Panc1 (cell line): ENCODE data around the gene GRIK3. TPM values are rescaled to one million over a fixed set of nuclear protein-coding genes. Genes with fewer than 3 reads are reported as not detected.

Source experiments
- ATAC-seq: fragments of 200-7000 bp; cut with Tn5 transposase; 2 replicates; pipeline ENCODE4 v1.9.1; 2020; ENCODE audit warnings: mild to moderate bottlenecking, moderate library complexity
- Bru-seq: library from RNA; stranded (reverse); fragments of 400-500 nt; gene quantifications from one replicate; lab custom pipeline; 2021; lab: Mats Ljungman, UMichigan
- BruChase-seq, 2 experiments: library from RNA; stranded (reverse); fragments of 400-500 nt; gene quantifications; one replicate each; lab custom pipeline; 2021; lab: Mats Ljungman, UMichigan
- BruUV-seq: library from RNA; stranded (reverse); fragments of 400-500 nt; replicated peaks from 2 replicates; lab custom pipeline; 2021; lab: Mats Ljungman, UMichigan
- CTCF ChIA-PET: fragments of 300-600 bp; sonication (Branson Sonifier 250); formaldehyde crosslinking; loops from one replicate; lab custom pipeline; 2022; ENCODE audit warnings: antibody characterized with exemption; lab: Charles Lee
- POLR2A ChIA-PET: fragments of 300-600 bp; sonication (Branson Sonifier 250); formaldehyde crosslinking; loops from one replicate; lab custom pipeline; 2022; ENCODE audit warnings: antibody characterized with exemption; lab: Charles Lee
- DNase-seq: peaks from one replicate; pipeline ENCODE4 v3.0.0-alpha.2; 2010; ENCODE audit warnings: low read depth, low spot score
- H3K27ac ChIP-seq: 2 replicates; pipeline ENCODE4 v1.5.1; 2011; ENCODE audit warnings: mild to moderate bottlenecking, low read length, inconsistent platforms
- H3K27me3 ChIP-seq: fragments of 200-500 bp; sonication (Bioruptor generic); 2 replicates; pipeline ENCODE4 v1.6.0; 2014; ENCODE audit warnings: low read length, inconsistent platforms; ENCODE audit not compliant: control insufficient read depth, insufficient read depth
- H3K36me3 ChIP-seq: fragments of 200-500 bp; sonication (Bioruptor generic); 2 replicates; pipeline ENCODE4 v1.5.1; 2014; ENCODE audit warnings: inconsistent platforms, mild to moderate bottlenecking, low read length, moderate library complexity; ENCODE audit not compliant: control insufficient read depth, insufficient read depth
- H3K4me1 ChIP-seq: 2 replicates; pipeline ENCODE4 v1.5.1; 2011; ENCODE audit warnings: inconsistent platforms, mild to moderate bottlenecking, low read length, moderate library complexity; ENCODE audit not compliant: control insufficient read depth, insufficient read depth
- H3K4me3 ChIP-seq, 2 experiments: 2 replicates each; pipeline ENCODE4 v1.5.1; 2011 to 2012; ENCODE audit warnings: low read depth in 2 of 2, low read length in 2 of 2, mild to moderate bottlenecking in 2 of 2, inconsistent platforms in 1 of 2, moderate library complexity in 1 of 2
- H3K9me3 ChIP-seq: fragments of 200-500 bp; sonication (Bioruptor generic); 2 replicates; pipeline ENCODE4 v1.5.1; 2014; ENCODE audit warnings: low read depth, mild to moderate bottlenecking, inconsistent platforms, low read length, moderate library complexity; ENCODE audit not compliant: control insufficient read depth, insufficient read depth
- CTCF ChIP-seq: fragments of 450-650 bp; IDR thresholded peaks from 2 replicates; pipeline ENCODE4 v1.5.1; 2017; ENCODE audit warnings: mild to moderate bottlenecking
- POLR2AphosphoS5 ChIP-seq: IDR thresholded peaks from 2 replicates; pipeline ENCODE4 v1.6.1; 2012; ENCODE audit warnings: mild to moderate bottlenecking, low read depth, low read length, moderate library complexity
- REST ChIP-seq, 2 experiments: IDR thresholded peaks; 2 replicates each; pipeline ENCODE4 v1.6.1; 2011 to 2012; ENCODE audit warnings: low read depth in 2 of 2, control low read depth in 1 of 2, low read length in 1 of 2, mild to moderate bottlenecking in 1 of 2, moderate library complexity in 1 of 2; ENCODE audit not compliant: insufficient read depth in 1 of 2
- SIN3A ChIP-seq: IDR thresholded peaks from 2 replicates; pipeline ENCODE4 v1.6.1; 2012; ENCODE audit warnings: low read depth, mild to moderate bottlenecking, low read length, moderate library complexity, borderline replicate concordance; ENCODE audit not compliant: insufficient read depth
- TCF7L2 ChIP-seq: IDR thresholded peaks from 2 replicates; pipeline ENCODE4 v1.6.1; 2011; ENCODE audit warnings: mild to moderate bottlenecking, low read depth, low read length, inconsistent platforms
- in situ Hi-C: cut with HindIII; loops from 2 replicates; pipeline ENCODE4 v1.10.0; 2016; ENCODE audit warnings: low sequenced_read_pairs, low pct_unique_long_range_greater_than_20kb
- intact Hi-C: fragments of 100-400 bp; cut with micrococcal nuclease; formaldehyde crosslinking; loops from one replicate; pipeline ENCODE4 v1.10.0; 2022; ENCODE audit not compliant: unreplicated experiment
- long read RNA-seq: library from polyadenylated mRNA; unstranded; transcript quantifications from one replicate; pipeline ENCODE4 v2.0.0, GENCODE V29; 2021; ENCODE audit not compliant: unreplicated experiment
- polyA plus RNA-seq: library from polyadenylated mRNA; unstranded; fragments of >200 nt; gene quantifications from one replicate; pipeline ENCODE4 v1.2.1, GENCODE V29; 2012; ENCODE audit warnings: missing spikeins; ENCODE audit not compliant: insufficient read length
- total RNA-seq: library from RNA; stranded (reverse); gene quantifications from one replicate; pipeline ENCODE4 v1.2.1, GENCODE V29; 2021; ENCODE audit not compliant: unreplicated experiment

The GRIK3 gene
- total RNA-seq (not detected), Bru-seq, nascent RNA (percentile 7 among the genes with signal in this experiment), BruChase-seq, experiment 1, labeled RNA remaining after a 2-hour chase (percentile 8 among the genes with signal in this experiment), BruChase-seq, experiment 2, labeled RNA remaining after a 6-hour chase (percentile 7 among the genes with signal in this experiment)
- polyA plus RNA-seq: not detected
- long read RNA-seq: 0 reads

GRCh38 chr1:37034121-37035013, at the start of gene GRIK3:
TSS of gene GRIK3 (minus strand) at chr1:37034515. CDS start at chr1:37034108, 407 bp downstream.
- TF ChIP-seq TCF7L2: no peak
- TF ChIP-seq SIN3A: no peak
- TF ChIP-seq POLR2AphosphoS5: no peak
- no peak for TF ChIP-seq CTCF
- no peak for TF ChIP-seq REST (IDR thresholded peaks at IDR 0.05; ENCODE audit: insufficient read depth in 1 of 2, low read depth in 2 of 2, low read length in 1 of 2)
- DNase-seq: no peak
- H3K27ac ChIP-seq: no peak within 1 kb of the TSS
- H3K4me3 ChIP-seq: no peak within 1 kb of the TSS
- intact Hi-C loops (no loop called here), in situ Hi-C loops (no loop called here)
- H3K36me3 ChIP-seq: no peaks in the 10 kb centered on the region
- no peaks in the 10 kb centered on the region for H3K9me3 ChIP-seq
- ChIA-PET CTCF (no interaction called here), POLR2A (no interaction called here)
- BruUV-seq: no TSS peak
- H3K4me1 ChIP-seq: no peaks in the 10 kb centered on the region
- peaks cover 6% of the 10 kb centered on the region; the same call in 1 of the 2 replicates for H3K27me3 ChIP-seq
- no peak for ATAC-seq

- H3K4me1 ChIP-seq: no peaks in the 10 kb centered on the region
- no peaks in the 10 kb centered on the region for H3K36me3 ChIP-seq
- H3K27me3 ChIP-seq: 0 out of 2 replicates have a peak, but pooled peaks cover 3% of the 10 kb centered on the region
- no peak overlapping the region for H3K27ac ChIP-seq
- H3K4me3 ChIP-seq: no peak overlapping the region
- ATAC-seq (no peak), DNase-seq (no peak)
- TF ChIP-seq SIN3A (no peak), POLR2AphosphoS5 (no peak), REST (IDR thresholded peaks at IDR 0.05; ENCODE audit: insufficient read depth in 1 of 2, low read depth in 2 of 2, low read length in 1 of 2) (no peak), TCF7L2 (no peak), CTCF (no peak)
- H3K9me3 ChIP-seq: no peaks in the 10 kb centered on the region
- ChIA-PET CTCF (no interaction called here), POLR2A (no interaction called here)
- intact Hi-C loops: loop anchor here (1.0 kb wide), 1 partner anchor 72 kb away; no protein-coding TSS in a partner anchor
- BruUV-seq: no TSS peak
- in situ Hi-C loops: no loop called here
These were observed 49.7 kb upstream of the GRIK3 start for GRCh38 chr1:37084013-37084412.
